Spleen (tissue), 7 donors: ENCODE data around the gene FLNB.

Experiments used
- CTCF ChIP-seq, 11 experiments: fragments of 200-600 bp in 7 of 11; fragments of 450-650 bp in 4 of 11; sonication (generic) in 4 of 11; IDR thresholded peaks in 8 of 11; conservative IDR thresholded peaks in 3 of 11; 1 replicate in 7 of 11; 2 replicates in 4 of 11; pipeline versions ENCODE4 v1.4.0 to v1.8.0; 2016 to 2021; ENCODE audit warnings: antibody characterized with exemption in 11 of 11, inconsistent platforms in 4 of 11, mild to moderate bottlenecking in 1 of 11
- POLR2AphosphoS5 ChIP-seq, 3 donors: sonication (generic); formaldehyde crosslinking; IDR thresholded peaks; one replicate each; pipeline ENCODE4 v1.5.1; 2017; ENCODE audit warnings: antibody characterized with exemption in 3 of 3
- donor health status: DM: no; HTN: no; CAD: no; lungs with moderate emphysema.
- donor health status: DM: no; HTN: no; CAD: no.
- donor health status: DM: no; HTN: no; CAD: no.

DNA sequence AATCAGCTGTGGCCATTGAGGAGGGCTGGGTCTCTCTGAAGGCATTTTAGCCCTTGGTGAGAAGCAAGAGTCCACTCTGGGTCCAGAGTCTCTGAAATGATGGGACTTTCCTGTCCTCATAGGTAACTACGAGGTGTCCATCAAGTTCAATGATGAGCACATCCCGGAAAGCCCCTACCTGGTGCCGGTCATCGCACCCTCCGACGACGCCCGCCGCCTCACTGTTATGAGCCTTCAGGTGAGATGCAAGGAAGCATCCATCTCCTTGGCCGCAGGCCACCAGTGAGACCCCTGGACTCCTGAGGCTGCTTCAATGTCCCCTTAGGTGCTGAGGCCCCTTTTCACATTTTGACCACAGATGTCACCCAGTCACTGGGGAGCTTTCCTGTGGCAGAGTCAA is 147.6 kb downstream of the FLNB start:
- no peak for TF ChIP-seq CTCF (IDR thresholded peaks at IDR 0.05 in 8 of 11, conservative IDR thresholded peaks at IDR 0.05 in 3 of 11)
- TF ChIP-seq POLR2AphosphoS5 (IDR thresholded peaks at IDR 0.05) = no peak
